ENCODE results near the gene GRSF1.

GRSF1 gene

DNA sequence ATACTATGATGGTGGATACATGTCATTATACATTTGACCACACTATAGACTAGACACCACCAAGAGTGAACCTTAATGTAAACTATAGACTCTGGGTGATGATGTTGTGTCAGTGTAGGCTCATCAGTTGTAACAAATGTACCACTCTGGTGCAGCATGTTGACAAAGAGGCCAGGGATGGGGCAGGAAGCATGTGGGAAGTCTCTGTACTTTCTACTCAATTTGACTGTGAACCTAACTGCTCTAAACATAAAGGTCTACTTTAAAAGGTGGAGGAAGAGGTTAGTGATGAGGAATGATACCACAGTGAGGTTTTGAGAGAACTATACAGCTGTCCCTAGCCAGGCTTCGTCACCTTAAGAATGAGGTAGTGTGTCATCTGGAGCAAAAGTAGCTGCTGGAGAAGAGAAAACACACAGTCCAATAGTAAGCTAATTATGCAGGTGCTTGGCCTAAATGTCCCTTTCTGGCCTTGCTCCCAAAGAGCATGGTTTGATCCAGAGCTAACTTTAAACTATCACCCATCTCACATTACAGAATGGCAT, 38.4 kb downstream of the GRSF1 start:
- Histone ChIP-seq H3K9me3 (ENCODE audit: control insufficient read depth, low read length) (no peaks in the 10 kb centered on the region), H3K4me2 (ENCODE audit: low read length) (no peak overlapping the region), H3K9ac (no peak overlapping the region), H3K27ac (no peak overlapping the region), H2AFZ (no peak overlapping the region), H3K4me1 (no peaks in the 10 kb centered on the region), H3K4me3 (ENCODE audit: low read depth, low read length) (no peak overlapping the region), H3K27me3 (ENCODE audit: control insufficient read depth, insufficient read depth, low read length) (no peaks in the 10 kb centered on the region), H3K36me3 (ENCODE audit: control insufficient read depth, insufficient read depth, low read length) (no peaks in the 10 kb centered on the region), H3K79me2 (no peaks in the 10 kb centered on the region)
- TF ChIP-seq, protein P1, sequence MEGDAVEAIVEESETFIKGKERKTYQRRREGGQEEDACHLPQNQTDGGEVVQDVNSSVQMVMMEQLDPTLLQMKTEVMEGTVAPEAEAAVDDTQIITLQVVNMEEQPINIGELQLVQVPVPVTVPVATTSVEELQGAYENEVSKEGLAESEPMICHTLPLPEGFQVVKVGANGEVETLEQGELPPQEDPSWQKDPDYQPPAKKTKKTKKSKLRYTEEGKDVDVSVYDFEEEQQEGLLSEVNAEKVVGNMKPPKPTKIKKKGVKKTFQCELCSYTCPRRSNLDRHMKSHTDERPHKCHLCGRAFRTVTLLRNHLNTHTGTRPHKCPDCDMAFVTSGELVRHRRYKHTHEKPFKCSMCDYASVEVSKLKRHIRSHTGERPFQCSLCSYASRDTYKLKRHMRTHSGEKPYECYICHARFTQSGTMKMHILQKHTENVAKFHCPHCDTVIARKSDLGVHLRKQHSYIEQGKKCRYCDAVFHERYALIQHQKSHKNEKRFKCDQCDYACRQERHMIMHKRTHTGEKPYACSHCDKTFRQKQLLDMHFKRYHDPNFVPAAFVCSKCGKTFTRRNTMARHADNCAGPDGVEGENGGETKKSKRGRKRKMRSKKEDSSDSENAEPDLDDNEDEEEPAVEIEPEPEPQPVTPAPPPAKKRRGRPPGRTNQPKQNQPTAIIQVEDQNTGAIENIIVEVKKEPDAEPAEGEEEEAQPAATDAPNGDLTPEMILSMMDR (IDR thresholded peaks at IDR 0.05), result no peak

DNA sequence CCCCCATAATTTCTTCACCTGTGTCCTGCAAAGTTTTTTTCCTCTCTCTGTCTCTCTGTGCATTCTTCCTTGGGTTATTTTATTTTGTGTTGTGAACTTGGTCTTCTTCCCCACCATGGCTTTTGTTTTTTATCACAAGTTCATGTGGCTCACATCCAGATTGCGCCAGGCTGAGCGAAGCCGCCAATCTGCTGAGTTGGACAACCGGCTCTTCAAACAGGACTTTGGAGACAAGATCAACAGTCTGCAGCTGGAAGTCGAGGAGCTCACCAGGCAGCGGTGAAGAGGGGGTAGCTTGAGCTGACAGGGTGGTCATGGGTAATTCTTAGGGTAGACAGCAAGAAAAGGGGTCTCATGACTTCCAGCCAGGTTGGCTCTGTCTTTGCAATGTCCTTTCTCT, 46.1 kb downstream of the GRSF1 start:
- Histone ChIP-seq H3K9ac (no peak overlapping the region), H3K4me3 (ENCODE audit: low read depth, low read length) (no peak overlapping the region), H2AFZ (no peak overlapping the region), H3K27me3 (ENCODE audit: control insufficient read depth, insufficient read depth, low read length) (no peaks in the 10 kb centered on the region), H3K27ac (no peak overlapping the region), H3K79me2 (no peaks in the 10 kb centered on the region), H3K4me1 (no peaks in the 10 kb centered on the region), H3K36me3 (ENCODE audit: control insufficient read depth, insufficient read depth, low read length) (no peaks in the 10 kb centered on the region), H3K4me2 (ENCODE audit: low read length) (no peak overlapping the region), H3K9me3 (ENCODE audit: control insufficient read depth, low read length) (no peaks in the 10 kb centered on the region)
- TF ChIP-seq, protein P1 (IDR thresholded peaks at IDR 0.05), result no peak

DNA sequence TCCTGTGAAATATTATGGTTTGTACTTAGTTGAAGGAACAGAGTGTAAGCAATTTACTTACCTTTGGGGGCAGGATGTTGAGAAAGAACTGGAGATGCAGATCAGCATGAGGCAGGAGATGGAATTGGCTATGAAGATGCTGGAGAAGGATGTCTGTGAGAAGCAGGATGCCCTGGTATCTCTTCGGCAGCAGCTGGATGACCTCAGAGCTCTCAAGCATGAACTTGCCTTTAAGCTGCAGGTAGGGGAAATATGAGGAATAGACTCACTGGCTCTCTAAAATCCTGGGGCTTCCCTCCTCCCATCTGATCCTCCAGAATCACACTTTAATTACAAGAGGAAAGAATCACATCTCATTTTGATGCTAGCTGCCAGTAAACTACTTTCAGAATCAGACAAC, 51.0 kb downstream of the GRSF1 start:
- no peak overlapping the region for H2AFZ ChIP-seq
- no peaks in the 10 kb centered on the region for H3K79me2 ChIP-seq
- H3K27me3 ChIP-seq (ENCODE audit: control insufficient read depth, insufficient read depth, low read length), result no peaks in the 10 kb centered on the region
- H3K27ac ChIP-seq, result no peak overlapping the region
- H3K4me3 ChIP-seq (ENCODE audit: low read depth, low read length), result no peak overlapping the region
- no peaks in the 10 kb centered on the region for H3K9me3 ChIP-seq (ENCODE audit: control insufficient read depth, low read length)
- H3K36me3 ChIP-seq (ENCODE audit: control insufficient read depth, insufficient read depth, low read length), result no peaks in the 10 kb centered on the region
- no peak overlapping the region for H3K9ac ChIP-seq
- TF ChIP-seq, protein P1 (IDR thresholded peaks at IDR 0.05), result no peak
- no peak overlapping the region for H3K4me2 ChIP-seq (ENCODE audit: low read length)
- no peaks in the 10 kb centered on the region for H3K4me1 ChIP-seq

DNA sequence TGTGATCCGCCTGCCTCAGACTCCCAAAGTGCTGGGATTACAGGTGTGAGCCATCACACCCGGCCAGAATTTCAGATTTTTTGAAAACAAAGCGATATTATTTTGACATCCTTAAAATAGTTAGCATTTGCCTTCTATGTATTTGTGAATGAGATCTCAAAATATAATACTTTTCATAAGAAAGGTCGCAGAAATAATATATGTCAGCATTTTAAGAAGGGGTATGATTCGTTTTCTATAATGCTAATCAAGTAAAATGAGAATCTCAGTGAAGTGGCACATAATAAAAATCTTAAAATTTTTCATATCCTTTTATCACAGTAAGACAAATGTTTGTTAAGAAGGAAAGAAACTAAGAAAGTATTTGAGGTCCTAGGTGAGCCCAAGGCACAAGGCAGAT, 52.2 kb downstream of the GRSF1 start:
- no peaks in the 10 kb centered on the region for H3K79me2 ChIP-seq

DNA sequence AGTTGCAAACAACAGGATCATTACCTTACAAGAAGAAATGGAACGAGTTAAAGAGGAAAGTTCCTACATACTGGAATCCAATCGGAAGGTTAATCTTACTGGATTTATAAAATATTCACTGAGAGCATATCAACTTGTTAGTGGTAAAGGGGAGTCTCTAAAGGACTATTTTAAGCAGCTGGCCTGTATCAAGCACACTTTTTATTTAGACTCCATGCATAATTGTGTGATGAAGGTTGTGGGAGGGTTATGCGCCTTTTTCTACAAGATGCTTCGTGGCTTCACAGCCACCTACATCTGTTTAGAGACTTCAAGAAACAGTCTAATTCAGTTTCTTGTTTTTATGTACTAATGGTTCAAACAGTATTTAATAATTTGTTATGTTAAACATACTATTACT, 56.6 kb downstream of the GRSF1 start:
- H3K4me1 ChIP-seq, result no peaks in the 10 kb centered on the region
- H3K4me2 ChIP-seq (ENCODE audit: low read length), result no peak overlapping the region
- no peak overlapping the region for H3K9ac ChIP-seq
- H3K79me2 ChIP-seq, result no peaks in the 10 kb centered on the region
- no peak overlapping the region for H3K4me3 ChIP-seq (ENCODE audit: low read depth, low read length)
- no peaks in the 10 kb centered on the region for H3K27me3 ChIP-seq (ENCODE audit: control insufficient read depth, insufficient read depth, low read length)
- H3K36me3 ChIP-seq (ENCODE audit: control insufficient read depth, insufficient read depth, low read length), result no peaks in the 10 kb centered on the region
- no peaks in the 10 kb centered on the region for H3K9me3 ChIP-seq (ENCODE audit: control insufficient read depth, low read length)
- no peak overlapping the region for H2AFZ ChIP-seq
- TF ChIP-seq, protein P1 (IDR thresholded peaks at IDR 0.05), result no peak
- no peak overlapping the region for H3K27ac ChIP-seq

More for the DNA sequence above, 52.2 kb downstream of the GRSF1 start:
- TF ChIP-seq, protein P1 (IDR thresholded peaks at IDR 0.05), result no peak
- H3K4me1 ChIP-seq, result no peaks in the 10 kb centered on the region
- H3K9ac ChIP-seq, result no peak overlapping the region
- H3K4me2 ChIP-seq (ENCODE audit: low read length), result no peak overlapping the region
- H3K9me3 ChIP-seq (ENCODE audit: control insufficient read depth, low read length), result no peaks in the 10 kb centered on the region
- H3K27ac ChIP-seq, result no peak overlapping the region
- H3K36me3 ChIP-seq (ENCODE audit: control insufficient read depth, insufficient read depth, low read length), result no peaks in the 10 kb centered on the region
- no peak overlapping the region for H3K4me3 ChIP-seq (ENCODE audit: low read depth, low read length)
- no peak overlapping the region for H2AFZ ChIP-seq
- H3K27me3 ChIP-seq (ENCODE audit: control insufficient read depth, insufficient read depth, low read length), result no peaks in the 10 kb centered on the region

All from parathyroid adenoma (tissue), 2 donors.